GM19397 (cell line): ENCODE measurements around the gene PELI1.
A peak's percentile ranks its signal among the peaks of the same experiment; 100 is the strongest.

ENCODE experiments used
- ATAC-seq: cut with Tn5 transposase; IDR thresholded peaks from one replicate; pipeline ENCODE4 v1.9.1; 2021; ENCODE audit warnings: mild to moderate bottlenecking, moderate library complexity; ENCODE audit not compliant: unreplicated experiment

Gene PELI1

GRCh38 chr2:64144057-64145013 lies at the start of gene PELI1:
TSS of gene PELI1 (minus strand) at chr2:64144420. CDS start at chr2:64108310, 36,110 bp downstream.
- peak; percentile 80 for ATAC-seq

GRCh38 chr2:64193491-64193890 lies 49.3 kb upstream of the PELI1 start:
- no peak for ATAC-seq

- no peak for ATAC-seq
Measured at GRCh38 chr2:64192664-64193105, 48.5 kb upstream of the PELI1 start.

- no peak for ATAC-seq
Measured at GRCh38 chr2:64192125-64192479, 47.9 kb upstream of the PELI1 start.

GRCh38 chr2:64189586-64189985 lies 45.4 kb upstream of the PELI1 start:
- ATAC-seq: no peak

GRCh38 chr2:64189167-64189566 lies 44.9 kb upstream of the PELI1 start:
- no peak for ATAC-seq

GRCh38 chr2:64186699-64187605 lies 42.7 kb upstream of the PELI1 start:
- no peak for ATAC-seq

- peak; percentile 81 for ATAC-seq
Measured at GRCh38 chr2:64179582-64180321, 35.5 kb upstream of the PELI1 start.

GRCh38 chr2:64177315-64177714 lies 33.1 kb upstream of the PELI1 start:
- ATAC-seq: no peak

- ATAC-seq: no peak
Measured at GRCh38 chr2:64175419-64176197, 31.4 kb upstream of the PELI1 start.

GRCh38 chr2:64173156-64174135 lies 29.2 kb upstream of the PELI1 start:
- ATAC-seq: no peak

GRCh38 chr2:64168756-64169155 lies 24.5 kb upstream of the PELI1 start:
- ATAC-seq: no peak

- no peak for ATAC-seq
Measured at GRCh38 chr2:64168201-64168600, 24.0 kb upstream of the PELI1 start.

- no peak for ATAC-seq
Measured at GRCh38 chr2:64166637-64167420, 22.6 kb upstream of the PELI1 start.

GRCh38 chr2:64166212-64166611 lies 22.0 kb upstream of the PELI1 start:
- ATAC-seq: no peak

GRCh38 chr2:64165706-64166105 lies 21.5 kb upstream of the PELI1 start:
- ATAC-seq: no peak

- no peak for ATAC-seq
Measured at GRCh38 chr2:64164629-64165028, 20.4 kb upstream of the PELI1 start.

GRCh38 chr2:64162516-64162915 lies 18.3 kb upstream of the PELI1 start:
- no peak for ATAC-seq
